ENCODE data around the gene P2RX4.

GRCh38 chr12:121248622-121249021 lies 38.7 kb downstream of the P2RX4 start:
- no peak for TF ChIP-seq POLR2A (IDR thresholded peaks at IDR 0.05)
- no peak for TF ChIP-seq CTCF (IDR thresholded peaks at IDR 0.05)
- TF ChIP-seq EP300 (IDR thresholded peaks at IDR 0.05) = no peak

Data from tibial nerve (tissue), 4 donors.